WERI-Rb-1 (cell line): ENCODE measurements around the gene C19orf47.

Experiments
- DNase-seq: peaks from one replicate; pipeline ENCODE4 v3.0.0-alpha.2; 2020
- H3K27ac ChIP-seq: fragments of 250-450 bp; sonication (Bioruptor Pico); 2 replicates; pipeline ENCODE4 v1.5.1; 2020; ENCODE audit warnings: mild to moderate bottlenecking, moderate library complexity
- H3K27me3 ChIP-seq: fragments of 250-450 bp; sonication (Bioruptor Pico); 2 replicates; pipeline ENCODE4 v1.5.1; 2021; ENCODE audit warnings: mild to moderate bottlenecking, low read depth, moderate library complexity; ENCODE audit not compliant: insufficient read depth, severe bottlenecking
- H3K36me3 ChIP-seq: fragments of 250-450 bp; sonication (Bioruptor Pico); 2 replicates; pipeline ENCODE4 v1.5.1; 2020; ENCODE audit warnings: mild to moderate bottlenecking, moderate library complexity
- H3K4me3 ChIP-seq: 2 replicates; pipeline ENCODE4 v1.5.1; 2011; ENCODE audit warnings: low read depth, mild to moderate bottlenecking, control low read depth, low read length
- H3K9me3 ChIP-seq: fragments of 250-450 bp; sonication (Bioruptor Pico); 2 replicates; pipeline ENCODE4 v1.5.1; 2021; ENCODE audit warnings: mild to moderate bottlenecking, moderate library complexity; ENCODE audit not compliant: severe bottlenecking
- TF ChIP-seq, protein P1 (sequence below): IDR thresholded peaks from 2 replicates; pipeline ENCODE4 v1.5.1; 2011; ENCODE audit warnings: low read depth, mild to moderate bottlenecking, control low read depth, inconsistent platforms, low read length

C19orf47 gene

DNA sequence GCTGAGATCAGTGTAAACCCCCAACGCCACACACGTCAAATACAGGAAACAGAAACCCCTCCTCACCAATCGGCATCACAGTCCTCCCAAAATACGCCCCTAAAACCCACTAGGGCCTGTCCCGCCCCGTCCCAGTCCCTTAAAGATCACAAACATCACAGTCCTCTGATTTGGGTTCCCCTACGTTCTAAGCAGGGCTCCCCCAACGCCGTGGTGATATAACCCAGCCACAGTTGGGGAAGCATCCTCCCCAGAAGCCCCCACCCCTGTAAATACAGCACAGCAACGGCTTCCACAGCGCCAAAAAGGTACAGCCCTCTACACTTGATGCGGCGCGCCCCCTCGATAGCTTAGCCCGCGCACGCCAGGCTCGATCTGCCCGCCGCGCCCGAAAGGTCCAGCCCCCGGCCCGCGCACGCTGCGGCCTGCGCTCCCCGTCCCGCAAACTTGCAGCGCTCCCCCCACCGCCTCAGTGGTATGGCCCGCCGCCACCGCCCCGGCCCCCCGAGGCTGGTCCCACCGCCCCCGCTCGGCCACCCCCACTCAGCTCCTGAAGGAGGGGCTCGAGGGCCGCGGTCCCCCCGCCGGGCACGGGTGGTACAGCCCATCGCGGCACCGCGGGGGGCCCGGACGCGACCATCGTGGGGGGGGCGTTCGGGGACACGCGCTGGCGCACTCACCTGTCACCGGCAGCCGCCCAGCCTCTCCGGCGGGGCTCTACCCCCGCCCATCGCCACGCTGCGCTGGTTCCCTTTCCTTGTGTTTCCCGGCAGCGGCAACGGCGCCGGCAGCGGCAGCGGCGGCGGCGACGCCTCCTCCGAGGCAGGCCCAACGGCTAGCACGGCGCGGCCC is 63.5 kb downstream of the C19orf47 start, which contains the start of gene AKT2:
Gene AKT2 (minus strand): TSS at position 845 of the 852 bp plus-strand sequence. CDS start 20,078 bp downstream, outside the sequence.
- Histone ChIP-seq H3K36me3 (peaks cover 9% of the 10 kb centered on the region), H3K27ac (peak within 1 kb of the TSS; percentile 98), H3K9me3 (no peaks in the 10 kb centered on the region), H3K27me3 (no peaks in the 10 kb centered on the region), H3K4me3 (peak within 1 kb of the TSS; percentile 82)
- DNase-seq, result peak; percentile 83
- TF ChIP-seq, protein P1, sequence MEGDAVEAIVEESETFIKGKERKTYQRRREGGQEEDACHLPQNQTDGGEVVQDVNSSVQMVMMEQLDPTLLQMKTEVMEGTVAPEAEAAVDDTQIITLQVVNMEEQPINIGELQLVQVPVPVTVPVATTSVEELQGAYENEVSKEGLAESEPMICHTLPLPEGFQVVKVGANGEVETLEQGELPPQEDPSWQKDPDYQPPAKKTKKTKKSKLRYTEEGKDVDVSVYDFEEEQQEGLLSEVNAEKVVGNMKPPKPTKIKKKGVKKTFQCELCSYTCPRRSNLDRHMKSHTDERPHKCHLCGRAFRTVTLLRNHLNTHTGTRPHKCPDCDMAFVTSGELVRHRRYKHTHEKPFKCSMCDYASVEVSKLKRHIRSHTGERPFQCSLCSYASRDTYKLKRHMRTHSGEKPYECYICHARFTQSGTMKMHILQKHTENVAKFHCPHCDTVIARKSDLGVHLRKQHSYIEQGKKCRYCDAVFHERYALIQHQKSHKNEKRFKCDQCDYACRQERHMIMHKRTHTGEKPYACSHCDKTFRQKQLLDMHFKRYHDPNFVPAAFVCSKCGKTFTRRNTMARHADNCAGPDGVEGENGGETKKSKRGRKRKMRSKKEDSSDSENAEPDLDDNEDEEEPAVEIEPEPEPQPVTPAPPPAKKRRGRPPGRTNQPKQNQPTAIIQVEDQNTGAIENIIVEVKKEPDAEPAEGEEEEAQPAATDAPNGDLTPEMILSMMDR, result no peak

DNA sequence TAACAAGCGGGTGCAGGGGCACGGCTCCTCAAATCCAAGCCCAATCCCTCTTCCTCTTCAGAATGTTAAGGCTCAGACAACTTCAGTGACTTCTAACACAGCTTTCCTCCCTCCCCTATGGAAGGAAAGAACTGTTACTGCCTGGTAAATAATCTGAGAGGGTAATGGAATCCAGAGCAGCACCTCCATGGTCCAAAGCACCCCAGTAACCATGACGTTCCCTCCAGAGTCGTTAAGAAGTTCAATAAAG is 64.0 kb downstream of the C19orf47 start:
- no peak for DNase-seq
- Histone ChIP-seq H3K36me3 (peaks cover 9% of the 10 kb centered on the region), H3K27ac (peak overlapping the region; percentile 98), H3K27me3 (no peaks in the 10 kb centered on the region), H3K4me3 (peak overlapping the region; percentile 82), H3K9me3 (no peaks in the 10 kb centered on the region)
- TF ChIP-seq, protein P1, result no peak

DNA sequence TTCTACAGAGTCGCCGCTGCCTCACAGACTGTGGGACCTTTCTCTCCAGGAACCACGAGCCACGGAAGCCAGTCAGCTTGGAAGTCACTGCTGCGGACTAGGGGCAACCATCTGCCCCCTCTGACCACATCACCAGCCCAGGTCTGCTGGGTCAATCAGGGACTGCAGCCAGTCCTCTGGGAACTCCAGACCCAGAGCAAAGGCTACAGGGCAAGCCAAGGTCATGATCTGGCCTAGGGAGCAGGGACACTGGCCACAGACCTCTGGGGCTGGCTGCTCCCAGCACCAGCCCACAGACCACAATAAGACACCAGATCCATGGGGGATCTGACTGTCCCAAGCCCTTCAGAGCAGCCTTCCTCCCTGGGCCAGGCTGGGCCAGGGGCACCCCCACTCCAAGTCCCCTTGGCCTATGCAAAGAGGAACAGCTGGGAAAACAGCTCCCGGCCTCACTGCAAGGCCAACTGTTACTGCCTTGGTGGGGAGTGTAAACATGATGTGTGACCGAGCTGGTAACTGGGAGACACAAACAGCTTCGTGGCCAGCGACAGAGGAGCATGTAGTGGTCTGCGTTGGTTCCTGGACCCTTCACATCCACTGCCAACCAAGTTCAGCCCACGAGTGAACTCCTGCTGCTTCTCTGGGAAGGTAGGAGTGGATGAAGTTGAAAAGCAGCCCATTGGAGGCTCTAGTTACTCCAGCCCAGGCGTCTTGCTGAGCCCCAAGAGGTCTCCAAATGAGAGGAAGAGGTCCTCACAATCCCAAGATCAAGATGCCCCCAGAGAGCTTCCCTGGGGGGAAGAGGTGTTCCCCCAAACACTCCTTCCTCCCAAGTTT is 64.6 kb downstream of the C19orf47 start:
- H3K36me3 ChIP-seq, result peaks cover 9% of the 10 kb centered on the region
- peak overlapping the region; percentile 82 for H3K4me3 ChIP-seq
- DNase-seq, result no peak
- no peaks in the 10 kb centered on the region for H3K9me3 ChIP-seq
- no peak overlapping the region; the same call in 1 of the 2 replicates for H3K27ac ChIP-seq
- TF ChIP-seq, protein P1, result no peak
- no peaks in the 10 kb centered on the region for H3K27me3 ChIP-seq

DNA sequence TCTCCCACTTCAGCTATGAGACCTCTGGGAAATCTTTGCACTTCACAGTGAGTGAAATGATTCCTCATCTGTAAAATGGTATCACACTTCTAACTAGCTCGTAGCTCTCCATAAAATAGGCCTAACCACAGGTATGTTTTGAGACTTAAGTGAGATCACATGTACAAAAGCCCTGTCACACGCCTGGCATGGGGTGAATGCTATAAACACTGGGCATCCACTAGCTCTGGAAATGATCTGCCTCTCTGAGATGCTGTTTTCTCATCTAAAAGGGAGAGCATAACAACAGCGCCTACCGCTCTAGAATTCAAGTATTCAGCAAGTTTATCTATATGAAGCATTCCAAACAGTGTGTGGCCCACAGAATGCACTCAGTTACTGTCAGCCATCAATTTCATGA is 65.3 kb downstream of the C19orf47 start:
- TF ChIP-seq, protein P1, result no peak
- no peak for DNase-seq
- H3K9me3 ChIP-seq, result no peaks in the 10 kb centered on the region
- H3K4me3 ChIP-seq, result no peak overlapping the region
- H3K27ac ChIP-seq, result no peak overlapping the region; the same call in 1 of the 2 replicates
- H3K27me3 ChIP-seq, result no peaks in the 10 kb centered on the region
- peaks cover 9% of the 10 kb centered on the region for H3K36me3 ChIP-seq

DNA sequence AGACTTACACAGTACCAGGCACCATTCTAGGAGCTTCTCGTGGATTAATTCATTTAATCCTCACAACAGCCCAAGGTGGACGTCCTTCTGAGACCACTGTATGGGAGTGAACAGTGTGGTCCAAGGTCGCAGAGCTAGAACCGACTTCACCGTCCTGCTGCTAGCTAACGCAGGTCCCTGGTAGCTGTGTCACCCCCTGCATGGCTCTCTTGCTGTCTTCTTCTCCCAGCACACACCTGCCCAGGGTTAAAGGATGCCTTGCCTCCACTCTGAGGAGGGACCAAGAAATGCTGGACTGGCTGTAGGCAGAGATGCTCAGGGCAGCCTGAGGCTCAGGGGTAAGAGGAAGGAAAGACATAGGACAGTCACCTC is 66.0 kb downstream of the C19orf47 start:
- Histone ChIP-seq H3K27me3 (no peaks in the 10 kb centered on the region), H3K4me3 (no peak overlapping the region), H3K9me3 (no peaks in the 10 kb centered on the region), H3K36me3 (peaks cover 9% of the 10 kb centered on the region), H3K27ac (no peak overlapping the region)
- no peak for DNase-seq
- TF ChIP-seq, protein P1, result no peak
